ENCODE measurements around the gene STX7. TPM values are rescaled to one million over a fixed set of nuclear protein-coding genes. Genes with fewer than 3 reads are reported as not detected.

STX7 gene
- total RNA-seq, 3 donors from 2014 or later = 51.9 to 66.9 (median 63.2) TPM

- Histone ChIP-seq H3K4me1 (ENCODE audit: low read depth) (no peaks in the 10 kb centered on the region), H3K4me3 (no peak overlapping the region), H3K9me3 (no peaks in the 10 kb centered on the region), H3K36me3 (ENCODE audit: low read depth) (no peaks in the 10 kb centered on the region)
- intact Hi-C loops (cut with DNase I, micrococcal nuclease) = loop anchor here (10.0 kb wide), 2 partner anchors 199 to 209 kb away; no protein-coding TSS in a partner anchor
- peak in 1 of 3 donors; percentile 49 for DNase-seq
- peak; percentile 57 for TF ChIP-seq CTCF (IDR thresholded peaks at IDR 0.05)
- peak; percentile 72 for ATAC-seq
Measured at GRCh38 chr6:132483779-132484679, 28.9 kb downstream of the STX7 start.

- Histone ChIP-seq H3K9me3 (no peaks in the 10 kb centered on the region), H3K4me3 (no peak overlapping the region), H3K36me3 (ENCODE audit: low read depth) (no peaks in the 10 kb centered on the region), H3K4me1 (ENCODE audit: low read depth) (no peaks in the 10 kb centered on the region)
- ATAC-seq (no peak), DNase-seq (no peak)
- no peak for TF ChIP-seq CTCF (IDR thresholded peaks at IDR 0.05)
- intact Hi-C loops (cut with DNase I, micrococcal nuclease) = loop anchor here (10.0 kb wide), 2 partner anchors 198 to 208 kb away; no protein-coding TSS in a partner anchor
Measured at GRCh38 chr6:132482581-132482980, 30.3 kb downstream of the STX7 start.

GRCh38 chr6:132481189-132481588, 31.7 kb downstream of the STX7 start:
- Histone ChIP-seq H3K4me1 (ENCODE audit: low read depth) (no peaks in the 10 kb centered on the region), H3K4me3 (no peak overlapping the region), H3K36me3 (ENCODE audit: low read depth) (no peaks in the 10 kb centered on the region), H3K9me3 (no peaks in the 10 kb centered on the region)
- intact Hi-C loops (cut with DNase I, micrococcal nuclease) = loop anchor here (10.0 kb wide), 2 partner anchors 196 to 206 kb away; no protein-coding TSS in a partner anchor
- ATAC-seq (no peak), DNase-seq (no peak)
- no peak for TF ChIP-seq CTCF (IDR thresholded peaks at IDR 0.05)

GRCh38 chr6:132479131-132479530, 33.8 kb downstream of the STX7 start:
- Histone ChIP-seq H3K4me3 (no peak overlapping the region), H3K9me3 (no peaks in the 10 kb centered on the region), H3K36me3 (ENCODE audit: low read depth) (no peaks in the 10 kb centered on the region), H3K4me1 (ENCODE audit: low read depth) (no peaks in the 10 kb centered on the region)
- DNase-seq (no peak), ATAC-seq (no peak)
- no peak for TF ChIP-seq CTCF (IDR thresholded peaks at IDR 0.05)
- intact Hi-C loops (cut with DNase I, micrococcal nuclease) = no loop called here

GRCh38 chr6:132478674-132479073, 34.2 kb downstream of the STX7 start:
- Histone ChIP-seq H3K4me3 (no peak overlapping the region), H3K4me1 (ENCODE audit: low read depth) (no peaks in the 10 kb centered on the region), H3K9me3 (no peaks in the 10 kb centered on the region), H3K36me3 (ENCODE audit: low read depth) (no peaks in the 10 kb centered on the region)
- ATAC-seq (no peak), DNase-seq (no peak)
- TF ChIP-seq CTCF (IDR thresholded peaks at IDR 0.05) = no peak
- intact Hi-C loops (cut with DNase I, micrococcal nuclease) = no loop called here
